Measurements from ENCODE around the gene IGSF3. TPM values are rescaled to one million over a fixed set of nuclear protein-coding genes. Genes with fewer than 3 reads are reported as not detected.

IGSF3 gene
- total RNA-seq, 6 experiments from 2014 or later: 0.42 to 4.9 (median 1.8) TPM

- Histone ChIP-seq H3K4me3 (peak overlapping the region; percentile 30 to 60 (median 51)), H3K4me1 (peaks cover 0 to 5% (median 0%) of the 10 kb centered on the region in 4 donors), H3K36me3 (no peaks in the 10 kb centered on the region), H3K27ac (no peak overlapping the region), H3K9me3 (no peaks in the 10 kb centered on the region), H3K27me3 (no peaks in the 10 kb centered on the region)
- ATAC-seq: peak in 2 of 4 donors; percentile 3 to 7
- intact Hi-C loops (cut with DNase I): no loop called here
- TF ChIP-seq CTCF (IDR thresholded peaks at IDR 0.05): no peak
- TF ChIP-seq POLR2A (IDR thresholded peaks at IDR 0.05): no peak
- 16% methylated on average over 28 of the region's 28 CpGs for WGBS (ENCODE audit: insufficient coverage, low coverage, low lambda C conversion rate, missing lambda C conversion rate)
- DNase-seq: no peak
These were observed 1.1 kb downstream of the IGSF3 start for GRCh38 chr1:116666187-116667077.

GRCh38 chr1:116664978-116665371, 2.6 kb downstream of the IGSF3 start:
- Histone ChIP-seq H3K4me3 (no peak overlapping the region), H3K4me1 (peaks cover 0 to 5% (median 0%) of the 10 kb centered on the region in 4 donors), H3K27ac (no peak overlapping the region), H3K36me3 (no peaks in the 10 kb centered on the region), H3K9me3 (no peaks in the 10 kb centered on the region), H3K27me3 (no peaks in the 10 kb centered on the region)
- intact Hi-C loops (cut with DNase I): no loop called here
- DNase-seq: no peak
- 86% methylated on average over 4 of the region's 4 CpGs for WGBS (ENCODE audit: insufficient coverage, low coverage, low lambda C conversion rate, missing lambda C conversion rate)
- TF ChIP-seq CTCF (IDR thresholded peaks at IDR 0.05): no peak
- TF ChIP-seq POLR2A (IDR thresholded peaks at IDR 0.05): no peak
- no peak for ATAC-seq

GRCh38 chr1:116664366-116664977, 3.1 kb downstream of the IGSF3 start:
- H3K4me3 ChIP-seq: no peak overlapping the region
- peaks cover 0 to 5% (median 0%) of the 10 kb centered on the region in 4 donors for H3K4me1 ChIP-seq
- no peak for DNase-seq
- no peaks in the 10 kb centered on the region for H3K27me3 ChIP-seq
- intact Hi-C loops (cut with DNase I): no loop called here
- TF ChIP-seq CTCF (IDR thresholded peaks at IDR 0.05): no peak
- no peak for TF ChIP-seq POLR2A (IDR thresholded peaks at IDR 0.05)
- no peaks in the 10 kb centered on the region for H3K36me3 ChIP-seq
- WGBS (ENCODE audit: insufficient coverage, low coverage, low lambda C conversion rate, missing lambda C conversion rate): 98% methylated on average over 5 of the region's 5 CpGs
- H3K9me3 ChIP-seq: no peaks in the 10 kb centered on the region
- no peak overlapping the region for H3K27ac ChIP-seq
- ATAC-seq: no peak

- ATAC-seq: no peak
- DNase-seq: no peak
- no peaks in the 10 kb centered on the region for H3K9me3 ChIP-seq
- H3K27ac ChIP-seq: no peak overlapping the region
- H3K4me1 ChIP-seq: peaks cover 0 to 5% (median 0%) of the 10 kb centered on the region in 4 donors
- intact Hi-C loops (cut with DNase I): no loop called here
- TF ChIP-seq POLR2A (IDR thresholded peaks at IDR 0.05): no peak
- TF ChIP-seq CTCF (IDR thresholded peaks at IDR 0.05): no peak
- no peaks in the 10 kb centered on the region for H3K36me3 ChIP-seq
- WGBS (ENCODE audit: insufficient coverage, low coverage, low lambda C conversion rate, missing lambda C conversion rate): 58% methylated on average over 2 of the region's 2 CpGs
- H3K27me3 ChIP-seq: no peaks in the 10 kb centered on the region
- no peak overlapping the region for H3K4me3 ChIP-seq
These were observed 3.7 kb downstream of the IGSF3 start for GRCh38 chr1:116663821-116664220.
